Head of caudate nucleus (tissue), 42 donors: ENCODE data around the gene SLC38A4.
"Not testable (repeated sequence)": the region's sequence is repeated elsewhere in the genome, so short reads cannot be mapped to it uniquely, and the experiment has no call there.

Experiments used
- DNase-seq, 42 donors: peaks; one replicate each; pipeline versions ENCODE4 v3.0.0 to v3.0.0-alpha.2; 2020 to 2021; ENCODE audit warnings: mixed read lengths in 7 of 42
- intact Hi-C: fragments of 100-400 bp; cut with DNase I; formaldehyde crosslinking; loops from one replicate; pipeline ENCODE4 v1.15.0; 2022

The SLC38A4 gene

GRCh38 chr12:46785382-46785781 lies 40.4 kb downstream of the SLC38A4 start:
- intact Hi-C loops, result no loop called here
- no peak for DNase-seq

GRCh38 chr12:46783871-46784270 lies 41.9 kb downstream of the SLC38A4 start:
- intact Hi-C loops, result no loop called here
- no peak for DNase-seq

GRCh38 chr12:46779879-46780278 lies 45.9 kb downstream of the SLC38A4 start:
- intact Hi-C loops, result no loop called here
- no peak for DNase-seq

GRCh38 chr12:46779063-46779462 lies 46.7 kb downstream of the SLC38A4 start:
- DNase-seq, result no peak
- intact Hi-C loops, result no loop called here

GRCh38 chr12:46778415-46778814 lies 47.4 kb downstream of the SLC38A4 start:
- intact Hi-C loops, result no loop called here

GRCh38 chr12:46777587-46777986 lies 48.2 kb downstream of the SLC38A4 start:
- DNase-seq, result no peak
- intact Hi-C loops, result no loop called here

More at GRCh38 chr12:46778415-46778814, 47.4 kb downstream of the SLC38A4 start:
- no peak for DNase-seq

- DNase-seq, result no peak
- intact Hi-C loops, result no loop called here
These were observed 50.0 kb downstream of the SLC38A4 start for GRCh38 chr12:46775796-46776195.

- intact Hi-C loops, result no loop called here
- DNase-seq, result no peak
These were observed 51.5 kb downstream of the SLC38A4 start for GRCh38 chr12:46774322-46774633.

GRCh38 chr12:46773586-46774321 lies 52.0 kb downstream of the SLC38A4 start:
- intact Hi-C loops, result no loop called here
- no peak for DNase-seq

GRCh38 chr12:46771268-46771827 lies 54.4 kb downstream of the SLC38A4 start:
- intact Hi-C loops, result no loop called here
- no peak for DNase-seq

- no peak for DNase-seq
- intact Hi-C loops, result no loop called here
These were observed 55.2 kb downstream of the SLC38A4 start for GRCh38 chr12:46770501-46771183.

- intact Hi-C loops, result no loop called here
These were observed 61.8 kb downstream of the SLC38A4 start for GRCh38 chr12:46764005-46764404.

GRCh38 chr12:46763230-46763629 lies 62.6 kb downstream of the SLC38A4 start:
- intact Hi-C loops, result no loop called here
- DNase-seq, result no peak

More at GRCh38 chr12:46764005-46764404, 61.8 kb downstream of the SLC38A4 start:
- DNase-seq, result no peak

- intact Hi-C loops, result no loop called here
- DNase-seq, result no peak
These were observed 71.2 kb downstream of the SLC38A4 start for GRCh38 chr12:46754550-46754949.

GRCh38 chr12:46752396-46752795 lies 73.4 kb downstream of the SLC38A4 start:
- DNase-seq, result no peak
- intact Hi-C loops, result no loop called here

- intact Hi-C loops, result no loop called here
- DNase-seq, result no peak
These were observed 74.6 kb downstream of the SLC38A4 start for GRCh38 chr12:46751173-46751572.

- no peak for DNase-seq
- intact Hi-C loops, result no loop called here
These were observed 76.5 kb downstream of the SLC38A4 start for GRCh38 chr12:46749322-46749721.

GRCh38 chr12:46744283-46744682 lies 81.5 kb downstream of the SLC38A4 start:
- intact Hi-C loops, result no loop called here
- no peak for DNase-seq

- intact Hi-C loops, result no loop called here
- no peak for DNase-seq
These were observed 82.3 kb downstream of the SLC38A4 start for GRCh38 chr12:46743456-46743855.

GRCh38 chr12:46742271-46742670 lies 83.5 kb downstream of the SLC38A4 start:
- DNase-seq, intact Hi-C loops: not testable (repeated sequence)

- intact Hi-C loops, result no loop called here
- DNase-seq, result no peak
These were observed 100.5 kb downstream of the SLC38A4 start for GRCh38 chr12:46725332-46725731.
